ENCODE measurements around the gene ZBTB48.

The ZBTB48 gene

DNA sequence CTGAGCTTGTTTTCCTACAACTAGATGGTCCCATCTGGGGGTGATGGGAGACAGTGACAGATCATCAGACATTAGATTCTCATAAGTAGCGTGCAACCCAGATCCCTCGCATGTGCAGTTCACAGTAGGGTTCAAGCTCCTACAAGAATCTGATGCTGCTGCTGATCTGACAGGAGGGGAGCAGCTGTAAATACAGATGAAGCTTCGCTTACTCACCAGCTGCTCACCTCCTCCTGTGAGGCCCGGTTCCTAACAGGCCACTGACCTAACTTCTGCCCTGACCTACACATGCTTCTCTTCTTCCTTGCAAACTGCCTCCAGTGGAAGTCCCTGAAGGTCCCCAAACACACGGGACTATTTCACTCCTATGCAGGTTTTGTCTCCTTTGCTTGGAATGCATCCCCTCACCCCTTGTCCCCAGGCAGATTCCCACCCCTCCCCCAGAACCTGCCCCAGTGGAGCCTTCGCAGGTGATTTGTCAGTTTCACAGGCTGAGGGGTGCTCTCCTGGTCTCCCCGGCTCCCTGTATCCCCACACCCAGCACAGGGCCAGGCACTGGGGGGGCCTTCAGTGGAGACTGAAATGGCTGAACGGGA, 5.7 kb upstream of the ZBTB48 start:
- DNase-seq: no peak

DNA sequence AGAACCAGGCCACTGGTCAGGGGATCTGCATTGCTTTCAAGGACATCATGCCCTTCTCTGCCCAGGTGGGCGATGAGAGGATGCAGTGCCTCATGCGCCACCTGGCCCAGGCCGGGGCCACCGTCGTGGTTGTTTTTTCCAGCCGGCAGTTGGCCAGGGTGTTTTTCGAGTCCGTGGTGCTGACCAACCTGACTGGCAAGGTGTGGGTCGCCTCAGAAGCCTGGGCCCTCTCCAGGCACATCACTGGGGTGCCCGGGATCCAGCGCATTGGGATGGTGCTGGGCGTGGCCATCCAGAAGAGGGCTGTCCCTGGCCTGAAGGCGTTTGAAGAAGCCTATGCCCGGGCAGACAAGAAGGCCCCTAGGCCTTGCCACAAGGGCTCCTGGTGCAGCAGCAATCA, 5.0 kb upstream of the ZBTB48 start:
- no peak for DNase-seq

DNA sequence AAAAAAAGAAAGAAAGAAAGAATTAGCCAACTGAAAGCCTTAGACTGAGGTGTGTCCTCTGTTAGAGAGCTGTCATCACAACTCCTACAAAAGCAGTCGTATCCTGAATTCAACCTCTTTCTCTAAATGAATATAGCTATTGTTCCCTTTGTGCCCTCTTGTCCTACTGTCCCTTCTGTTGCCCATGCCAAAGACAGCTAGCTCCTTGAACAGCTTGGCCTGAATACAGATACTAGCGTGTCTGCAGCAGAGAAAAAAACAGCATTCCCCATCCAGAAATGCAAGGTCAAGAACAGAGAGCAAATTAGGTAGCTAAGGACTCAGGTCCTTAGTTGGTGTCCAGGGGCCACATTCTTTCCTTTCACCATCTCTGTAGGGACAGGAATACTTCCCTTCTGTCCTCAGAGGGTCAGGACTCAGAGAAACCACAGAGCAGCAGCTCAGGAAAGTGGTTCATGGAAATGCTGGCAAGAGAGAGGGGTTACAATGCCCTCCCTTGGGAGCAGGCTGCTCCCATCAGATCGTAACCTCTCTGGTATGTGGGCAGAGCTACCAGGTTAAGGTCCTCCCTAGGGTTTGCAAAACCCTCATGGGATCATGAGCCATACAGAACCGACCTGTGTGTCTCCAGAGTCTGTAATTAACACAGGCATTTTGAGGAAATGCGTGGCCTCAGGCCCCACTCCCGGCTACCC, 1.8 kb upstream of the ZBTB48 start:
- no peak for DNase-seq

DNA sequence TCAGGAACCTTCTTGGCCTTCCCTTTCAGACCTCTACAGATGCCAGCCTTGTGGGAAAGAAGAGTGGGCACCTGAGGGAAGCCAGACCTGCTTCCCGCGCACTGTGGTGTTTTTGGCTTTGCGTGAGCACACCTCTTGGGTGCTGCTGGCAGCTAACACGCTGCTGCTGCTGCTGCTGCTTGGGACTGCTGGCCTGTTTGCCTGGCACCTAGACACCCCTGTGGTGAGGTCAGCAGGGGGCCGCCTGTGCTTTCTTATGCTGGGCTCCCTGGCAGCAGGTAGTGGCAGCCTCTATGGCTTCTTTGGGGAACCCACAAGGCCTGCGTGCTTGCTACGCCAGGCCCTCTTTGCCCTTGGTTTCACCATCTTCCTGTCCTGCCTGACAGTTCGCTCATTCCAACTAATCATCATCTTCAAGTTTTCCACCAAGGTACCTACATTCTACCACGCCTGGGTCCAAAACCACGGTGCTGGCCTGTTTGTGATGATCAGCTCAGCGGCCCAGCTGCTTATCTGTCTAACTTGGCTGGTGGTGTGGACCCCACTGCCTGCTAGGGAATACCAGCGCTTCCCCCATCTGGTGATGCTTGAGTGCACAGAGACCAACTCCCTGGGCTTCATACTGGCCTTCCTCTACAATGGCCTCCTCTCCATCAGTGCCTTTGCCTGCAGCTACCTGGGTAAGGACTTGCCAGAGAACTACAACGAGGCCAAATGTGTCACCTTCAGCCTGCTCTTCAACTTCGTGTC, 995 bp upstream of the ZBTB48 start:
- no peak for DNase-seq

DNA sequence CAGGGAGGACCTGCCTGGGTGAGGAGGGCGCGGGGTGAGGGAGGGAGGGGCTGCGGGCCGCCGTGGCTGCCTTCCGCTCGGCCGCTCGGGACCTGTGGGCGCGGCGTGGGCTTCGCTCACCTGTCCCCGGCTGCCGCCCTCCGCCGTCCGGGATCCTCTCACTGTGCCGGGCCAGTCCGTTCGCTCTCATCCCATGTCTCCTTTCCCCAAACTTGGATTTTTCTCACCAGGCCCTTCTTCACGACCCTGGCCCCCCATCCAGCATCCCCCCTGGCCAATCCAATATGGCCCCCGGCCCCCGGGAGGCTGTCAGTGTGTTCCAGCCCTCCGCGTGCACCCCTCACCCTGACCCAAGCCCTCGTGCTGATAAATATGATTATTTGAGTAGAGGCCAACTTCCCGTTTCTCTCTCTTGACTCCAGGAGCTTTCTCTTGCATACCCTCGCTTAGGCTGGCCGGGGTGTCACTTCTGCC, 362 bp downstream of the ZBTB48 start:
- DNase-seq: peak in 1 of 4 experiments; percentile 14

DNA sequence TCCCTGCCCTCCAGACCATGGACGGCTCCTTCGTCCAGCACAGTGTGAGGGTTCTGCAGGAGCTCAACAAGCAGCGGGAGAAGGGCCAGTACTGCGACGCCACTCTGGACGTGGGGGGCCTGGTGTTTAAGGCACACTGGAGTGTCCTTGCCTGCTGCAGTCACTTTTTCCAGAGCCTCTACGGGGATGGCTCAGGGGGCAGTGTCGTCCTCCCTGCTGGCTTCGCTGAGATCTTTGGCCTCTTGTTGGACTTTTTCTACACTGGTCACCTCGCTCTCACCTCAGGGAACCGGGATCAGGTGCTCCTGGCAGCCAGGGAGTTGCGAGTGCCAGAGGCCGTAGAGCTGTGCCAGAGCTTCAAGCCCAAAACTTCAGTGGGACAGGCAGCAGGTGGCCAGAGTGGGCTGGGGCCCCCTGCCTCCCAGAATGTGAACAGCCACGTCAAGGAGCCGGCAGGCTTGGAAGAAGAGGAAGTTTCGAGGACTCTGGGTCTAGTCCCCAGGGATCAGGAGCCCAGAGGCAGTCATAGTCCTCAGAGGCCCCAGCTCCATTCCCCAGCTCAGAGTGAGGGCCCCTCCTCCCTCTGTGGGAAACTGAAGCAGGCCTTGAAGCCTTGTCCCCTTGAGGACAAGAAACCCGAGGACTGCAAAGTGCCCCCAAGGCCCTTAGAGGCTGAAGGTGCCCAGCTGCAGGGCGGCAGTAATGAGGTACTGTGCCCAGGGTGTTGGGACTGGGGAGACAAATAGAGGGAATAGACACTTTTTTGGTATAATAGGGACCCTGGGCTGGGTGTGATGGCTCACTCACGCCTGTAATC, 1.0 kb downstream of the ZBTB48 start:
- DNase-seq: no peak

DNA sequence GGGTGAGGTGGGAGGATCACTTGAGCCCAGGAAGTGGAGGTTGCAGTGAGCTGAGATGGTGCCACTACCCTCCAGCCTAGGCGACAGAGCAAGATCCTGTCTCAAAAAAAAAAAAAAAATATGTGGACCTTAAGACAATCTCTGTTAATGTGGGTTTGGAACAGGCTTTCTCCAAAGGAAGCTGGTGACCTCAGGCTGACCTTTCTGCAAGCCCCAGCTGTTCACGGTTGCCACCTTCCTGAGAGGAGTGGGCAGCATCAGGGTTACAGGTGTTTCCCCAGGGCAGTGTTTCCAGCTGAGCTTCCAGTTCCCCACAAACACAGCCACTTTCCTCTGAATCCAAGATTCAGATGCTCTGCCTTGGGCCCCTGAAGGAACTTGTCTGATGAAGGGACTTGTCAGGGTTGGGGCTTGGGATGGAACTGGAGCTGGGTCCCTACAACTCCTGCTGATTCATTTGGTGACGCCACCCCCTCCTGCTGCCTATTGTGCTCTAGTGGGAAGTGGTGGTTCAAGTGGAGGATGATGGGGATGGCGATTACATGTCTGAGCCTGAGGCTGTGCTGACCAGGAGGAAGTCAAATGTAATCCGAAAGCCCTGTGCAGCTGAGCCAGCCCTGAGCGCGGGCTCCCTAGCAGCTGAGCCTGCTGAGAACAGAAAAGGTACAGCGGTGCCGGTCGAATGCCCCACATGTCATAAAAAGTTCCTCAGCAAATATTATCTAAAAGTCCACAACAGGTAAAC, 1.9 kb downstream of the ZBTB48 start:
- DNase-seq: no peak

DNA sequence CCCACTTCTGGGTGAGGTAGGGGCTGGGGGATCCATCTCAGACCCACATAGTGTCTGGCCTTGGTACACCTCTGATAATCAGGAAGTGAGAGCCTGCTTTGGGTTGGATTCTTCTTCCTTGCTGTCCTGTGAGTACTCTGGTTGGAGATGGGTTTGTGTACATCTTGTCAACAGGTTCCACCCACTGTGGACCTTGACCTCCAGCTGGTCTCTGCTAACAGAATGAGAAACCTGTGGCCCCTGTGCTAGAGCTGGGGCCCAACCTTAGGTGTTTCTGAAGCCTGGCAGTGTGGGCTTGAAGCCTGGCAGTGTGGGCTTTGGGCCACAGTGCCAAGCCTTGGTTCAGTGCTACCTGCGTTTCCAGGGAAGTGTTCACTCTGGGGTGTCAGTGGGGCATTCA, 2.6 kb downstream of the ZBTB48 start:
- DNase-seq: no peak

DNA sequence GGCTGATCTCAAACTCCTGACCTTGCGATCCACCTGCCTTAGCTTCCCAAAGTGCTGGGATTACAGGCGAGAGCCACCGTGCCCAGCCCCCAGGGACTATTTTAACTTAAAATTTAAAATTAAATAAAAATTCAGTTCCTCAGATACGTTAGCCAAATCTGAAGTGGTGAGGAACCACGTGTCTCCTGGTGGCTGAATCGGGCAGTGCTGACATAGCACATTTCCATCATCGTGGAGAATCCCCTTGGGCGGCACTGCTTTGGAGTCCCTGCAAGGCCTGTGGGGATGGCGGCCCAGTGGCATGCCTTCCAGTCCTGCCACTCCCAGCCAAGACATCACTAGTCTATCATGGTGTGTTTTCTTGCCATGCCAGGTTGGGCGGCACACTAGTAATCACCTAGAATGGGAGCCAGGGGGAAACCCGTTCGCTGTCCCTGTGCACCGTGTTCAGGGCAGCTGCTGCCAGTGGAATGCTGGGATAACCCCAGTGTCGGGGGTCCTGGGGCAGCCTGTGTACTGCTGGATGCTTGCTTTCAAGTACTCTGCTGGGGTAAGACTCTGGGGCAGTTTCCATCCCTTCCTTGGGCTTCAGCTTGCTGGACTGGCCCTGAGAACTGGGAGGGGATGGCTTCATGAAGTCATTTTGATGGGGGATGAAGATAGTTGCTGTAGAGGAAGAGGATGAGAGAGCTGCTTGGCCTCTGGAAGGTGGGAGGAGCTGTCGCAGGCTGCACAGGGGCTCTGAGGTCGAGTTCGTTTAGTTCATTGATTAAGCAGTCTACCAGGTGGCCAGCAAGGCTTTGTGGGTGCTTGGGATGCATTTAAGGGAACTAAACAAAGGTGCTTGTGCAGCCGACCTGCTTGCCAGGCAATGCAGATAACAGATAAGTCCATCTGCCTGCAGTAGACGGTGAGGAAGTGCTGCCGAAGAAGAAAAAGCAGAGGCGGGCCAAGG, 4.6 kb downstream of the ZBTB48 start:
- DNase-seq: no peak

DNA sequence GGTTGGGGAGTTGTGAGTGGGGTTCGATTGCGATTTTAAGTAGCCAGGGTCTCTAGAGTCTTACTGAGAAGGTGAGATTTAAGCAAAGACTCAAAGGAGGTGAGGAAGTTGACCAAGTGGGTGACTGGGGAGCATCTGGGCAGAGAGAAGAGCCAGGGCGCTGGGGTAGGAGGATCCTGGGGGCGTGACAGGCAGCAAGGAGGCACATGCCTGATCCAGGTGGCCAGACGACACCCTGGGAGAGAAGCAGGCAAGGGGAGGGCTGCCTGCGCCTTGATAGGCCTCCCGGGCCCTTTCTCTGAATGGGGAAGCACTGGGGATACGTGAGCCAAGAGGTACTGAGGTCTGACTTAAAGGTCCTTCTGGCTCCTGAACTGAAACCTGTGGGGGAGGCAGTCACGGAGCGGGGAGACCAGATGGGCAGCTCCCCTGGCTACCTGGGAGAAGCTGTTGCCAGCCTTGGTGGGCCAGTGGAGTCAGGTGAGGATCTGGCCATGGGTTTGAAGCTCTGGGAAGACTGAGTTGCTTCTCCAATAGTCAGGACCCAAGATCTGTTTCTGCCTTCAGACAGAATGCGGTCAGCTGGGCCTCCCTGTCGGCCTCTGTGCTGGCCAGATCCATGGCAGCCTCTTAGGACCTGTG, 5.4 kb downstream of the ZBTB48 start:
- no peak for DNase-seq

DNA sequence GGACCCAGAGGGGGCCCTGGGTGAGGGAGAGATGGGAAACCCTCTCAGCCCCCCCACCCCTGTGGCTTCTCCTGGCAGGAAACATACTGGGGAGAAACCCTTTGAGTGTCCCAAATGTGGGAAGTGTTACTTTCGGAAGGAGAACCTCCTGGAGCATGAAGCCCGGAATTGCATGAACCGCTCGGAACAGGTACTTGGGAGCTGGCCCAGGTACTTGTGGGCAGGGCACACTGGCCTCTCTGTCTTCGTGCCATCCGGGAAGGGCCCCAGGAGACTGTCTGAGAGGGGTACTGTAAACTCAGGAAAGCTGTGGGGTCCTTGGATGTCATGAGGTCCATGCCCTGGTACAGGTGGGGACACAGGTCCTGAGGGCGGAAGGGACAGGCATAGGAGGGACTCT, 6.0 kb downstream of the ZBTB48 start:
- no peak for DNase-seq

DNA sequence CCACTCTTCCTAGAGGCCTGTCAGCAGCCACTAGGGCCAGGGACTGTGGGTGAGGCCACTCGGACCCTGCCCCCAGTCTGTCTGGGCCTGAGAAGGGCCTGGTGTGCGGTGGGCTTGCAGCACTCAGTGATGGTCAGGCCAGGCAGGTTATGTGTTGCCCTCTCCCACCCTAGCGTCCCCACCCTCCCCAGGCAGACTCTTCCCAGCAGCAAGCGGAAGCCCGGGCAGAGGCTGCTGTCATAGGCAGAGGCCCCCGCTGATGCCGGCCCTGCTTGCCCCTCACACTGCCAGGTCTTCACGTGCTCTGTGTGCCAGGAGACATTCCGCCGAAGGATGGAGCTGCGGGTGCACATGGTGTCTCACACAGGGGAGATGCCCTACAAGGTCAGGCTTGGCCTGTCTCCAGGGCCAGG, 6.6 kb downstream of the ZBTB48 start:
- DNase-seq: no peak

DNA sequence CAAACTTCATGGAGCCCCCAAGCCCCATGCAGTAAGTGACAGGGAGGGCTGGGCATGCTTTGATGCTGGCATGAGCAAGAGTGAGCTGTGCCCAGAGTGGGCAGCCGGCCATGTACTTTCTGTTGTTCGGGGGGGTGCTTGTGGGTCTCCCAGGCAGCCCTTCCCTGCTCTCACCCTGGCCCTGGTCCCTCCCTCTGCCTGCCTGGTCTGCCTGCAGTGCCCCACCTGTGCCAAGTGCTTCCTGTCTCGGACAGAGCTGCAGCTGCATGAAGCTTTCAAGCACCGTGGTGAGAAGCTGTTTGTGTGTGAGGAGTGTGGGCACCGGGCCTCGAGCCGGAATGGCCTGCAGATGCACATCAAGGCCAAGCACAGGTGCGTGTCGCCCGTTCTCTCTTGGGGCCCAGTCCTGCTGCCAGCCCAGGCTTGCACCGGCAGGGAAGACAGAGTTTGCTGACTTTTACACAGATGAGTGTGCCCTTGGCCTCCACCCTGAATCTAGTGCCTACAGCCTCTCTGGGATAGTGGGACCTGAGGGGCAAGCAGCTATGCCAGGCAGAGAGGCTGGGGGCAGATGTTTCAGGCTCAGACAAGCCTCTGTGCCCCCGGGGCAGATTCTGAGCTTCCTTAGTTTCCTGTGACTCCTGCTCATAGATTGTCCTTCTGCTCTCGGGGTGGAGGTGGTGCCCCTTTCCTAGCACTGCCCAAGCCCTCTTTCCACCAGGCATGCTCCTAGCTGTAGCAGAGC, 7.6 kb downstream of the ZBTB48 start:
- no peak for DNase-seq

DNA sequence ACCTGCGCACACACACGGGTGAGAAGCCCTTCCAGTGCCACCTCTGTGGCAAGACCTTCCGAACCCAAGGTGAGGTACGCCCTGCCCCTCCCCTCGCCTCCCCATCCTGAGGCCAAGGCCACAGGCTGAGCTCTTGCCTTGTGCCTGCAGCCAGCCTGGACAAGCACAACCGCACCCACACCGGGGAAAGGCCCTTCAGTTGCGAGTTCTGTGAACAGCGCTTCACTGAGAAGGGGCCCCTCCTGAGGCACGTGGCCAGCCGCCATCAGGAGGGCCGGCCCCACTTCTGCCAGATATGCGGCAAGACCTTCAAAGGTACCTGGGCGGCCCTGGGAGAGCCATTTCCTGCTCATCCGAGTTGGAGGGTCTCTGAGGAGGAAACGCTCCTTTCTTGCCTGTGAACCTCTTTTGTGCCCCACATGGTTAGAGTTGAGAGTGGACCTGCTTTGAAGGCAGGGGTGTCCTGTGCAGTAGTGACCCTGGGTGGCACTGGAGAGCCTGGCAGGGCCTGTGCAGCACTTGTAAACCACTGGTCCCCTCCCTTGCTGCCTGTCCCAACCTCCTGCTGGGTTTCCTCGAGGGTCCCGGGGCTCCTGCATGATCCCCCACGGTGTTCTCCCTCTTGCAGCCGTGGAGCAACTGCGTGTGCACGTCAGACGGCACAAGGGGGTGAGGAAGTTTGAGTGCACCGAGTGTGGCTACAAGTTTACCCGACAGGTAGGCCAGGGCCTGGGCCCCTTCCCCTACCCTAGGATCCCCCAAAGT, 8.5 kb downstream of the ZBTB48 start:
- DNase-seq: no peak

DNA sequence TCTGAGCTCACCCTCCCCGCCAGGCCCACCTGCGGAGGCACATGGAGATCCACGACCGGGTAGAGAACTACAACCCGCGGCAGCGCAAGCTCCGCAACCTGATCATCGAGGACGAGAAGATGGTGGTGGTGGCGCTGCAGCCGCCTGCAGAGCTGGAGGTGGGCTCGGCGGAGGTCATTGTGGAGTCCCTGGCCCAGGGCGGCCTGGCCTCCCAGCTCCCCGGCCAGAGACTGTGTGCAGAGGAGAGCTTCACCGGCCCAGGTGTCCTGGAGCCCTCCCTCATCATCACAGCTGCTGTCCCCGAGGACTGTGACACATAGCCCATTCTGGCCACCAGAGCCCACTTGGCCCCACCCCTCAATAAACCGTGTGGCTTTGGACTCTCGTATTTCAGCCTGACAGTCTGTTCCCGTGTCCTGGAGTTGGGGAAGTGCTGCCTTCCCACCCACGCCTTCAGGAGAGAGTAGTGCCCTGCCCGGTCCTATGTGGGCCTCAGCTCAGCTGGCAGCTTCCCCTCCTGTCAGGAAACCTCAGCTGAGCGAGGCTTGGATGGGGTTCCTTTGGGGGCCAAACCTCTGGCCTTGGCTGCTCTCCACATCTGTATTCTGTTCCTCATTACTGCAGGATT, 9.2 kb downstream of the ZBTB48 start:
- DNase-seq: no peak

DNA sequence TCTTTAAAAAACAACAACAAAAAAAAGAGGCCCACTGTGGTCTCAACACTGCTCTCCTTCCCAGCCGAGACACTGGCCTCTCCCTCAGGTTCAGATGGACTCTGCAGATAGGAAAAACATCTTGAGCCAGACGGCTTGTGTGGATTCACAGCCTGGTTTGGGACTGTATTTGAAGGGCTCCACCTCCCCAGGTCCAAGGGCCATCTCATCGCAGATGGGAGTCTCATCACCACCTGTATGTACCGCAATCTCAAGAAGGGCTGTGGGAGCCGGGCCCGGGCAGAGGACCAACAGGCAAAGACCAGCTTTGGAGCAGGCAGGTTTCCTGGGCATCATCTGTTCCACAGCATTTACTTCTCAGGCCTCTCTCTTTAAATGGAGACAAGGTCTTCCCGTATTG, 10.3 kb downstream of the ZBTB48 start:
- no peak for DNase-seq

DNA sequence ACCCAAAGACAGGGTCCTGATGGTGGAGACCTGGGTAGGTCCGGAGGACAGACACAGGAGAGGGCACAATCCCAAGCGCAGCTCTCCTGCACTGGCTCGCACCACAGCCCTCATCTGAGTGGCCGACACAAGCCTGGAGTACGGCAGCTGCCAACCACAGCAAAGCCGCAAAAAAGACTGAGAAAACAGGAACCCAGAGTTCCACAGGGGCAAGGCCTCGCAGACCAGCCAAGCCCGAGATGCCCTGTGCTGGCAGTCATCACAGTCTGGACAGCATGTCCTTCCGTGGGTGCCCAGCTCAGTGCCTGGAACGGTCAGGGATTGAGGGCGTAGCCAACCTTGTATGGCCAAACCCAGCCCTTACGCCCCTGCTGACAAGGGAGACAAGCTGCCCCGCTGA, 11.4 kb downstream of the ZBTB48 start:
- no peak for DNase-seq

DNA sequence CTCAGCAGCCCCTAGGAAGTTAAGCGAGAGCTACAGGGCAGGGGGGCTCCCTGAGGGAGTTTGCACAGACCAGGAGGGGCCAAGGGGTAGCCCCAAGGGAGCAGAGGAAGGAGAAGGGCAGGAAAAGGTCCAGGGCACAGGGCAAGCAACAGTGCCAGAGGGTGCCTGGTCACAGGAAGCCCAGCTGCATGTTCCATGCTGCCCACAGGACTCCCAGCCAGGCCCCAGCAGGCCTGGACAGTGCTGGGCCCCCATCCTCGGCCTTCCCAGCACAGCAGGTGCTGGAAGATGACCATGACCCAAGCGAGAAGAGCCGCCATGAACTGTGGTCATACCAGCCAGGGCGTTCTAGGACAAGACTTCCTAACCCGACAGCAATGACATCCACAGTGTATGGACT, 11.8 kb downstream of the ZBTB48 start:
- no peak for DNase-seq

DNA sequence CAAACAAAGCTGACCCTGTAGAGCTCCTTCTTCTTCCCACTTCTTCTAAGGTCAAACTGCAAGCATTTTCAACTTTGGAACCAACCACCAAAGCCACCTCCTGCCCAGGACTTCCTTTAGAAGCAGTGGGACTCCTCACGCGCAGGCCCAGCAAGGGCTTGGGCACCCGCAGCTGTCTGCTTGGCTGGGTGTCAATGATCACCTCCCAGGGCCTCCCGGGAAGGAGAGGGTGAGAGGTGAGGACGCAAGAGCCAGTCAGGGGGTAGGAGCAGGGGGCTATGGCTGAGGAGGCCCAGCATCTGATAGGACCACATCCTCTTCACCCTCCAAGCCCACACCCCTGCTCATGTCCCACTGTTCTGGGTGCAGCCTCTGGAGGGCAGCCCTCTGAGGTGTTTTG, 12.6 kb downstream of the ZBTB48 start:
- DNase-seq: no peak

Measured in activated CD4-positive, CD25-positive, alpha-beta regulatory T cell (primary cell).